Measurements from ENCODE around the gene STARD7.

GRCh38 chr2:96142217-96143113, 66.2 kb downstream of the STARD7 start:
- TF ChIP-seq POLR2AphosphoS5 (IDR thresholded peaks at IDR 0.05; ENCODE audit: low read depth) (no peak), CTCF (conservative IDR thresholded peaks at IDR 0.05; ENCODE audit: low read depth in 2 of 2) (peak; percentile 41 to 62), REST (IDR thresholded peaks at IDR 0.05; ENCODE audit: unreplicated experiment) (no peak), EZH2phosphoT487 (IDR thresholded peaks at IDR 0.05; ENCODE audit: unreplicated experiment) (no peak), ZNF331 (CRISPR knock-in tag; IDR thresholded peaks at IDR 0.05; ENCODE audit: low read depth) (no peak), JUNB (IDR thresholded peaks at IDR 0.05; ENCODE audit: unreplicated experiment) (no peak), EZH2 (IDR thresholded peaks at IDR 0.05; ENCODE audit: low read depth, unreplicated experiment) (no peak), ETS1 (IDR thresholded peaks at IDR 0.05) (no peak), NANOG (IDR thresholded peaks at IDR 0.05; ENCODE audit: borderline replicate concordance) (no peak)
